T47D (cell line): ENCODE measurements around the gene TUBB2A.
"Not testable (repeated sequence)": the region's sequence is repeated elsewhere in the genome, so short reads cannot be mapped to it uniquely, and the experiment has no call there.

ENCODE experiments used
- DNase-seq, 2 experiments: peaks; one replicate each; pipeline versions ENCODE4 v3.0.0 to v3.0.0-alpha.2; 2011 to 2012; ENCODE audit warnings: low read depth in 1 of 2, low spot score in 1 of 2
- JUND ChIP-seq: IDR thresholded peaks from 2 replicates; pipeline ENCODE4 v1.6.1; 2012; ENCODE audit warnings: low read depth
- in situ Hi-C: cut with HindIII; loops from 2 replicates; pipeline ENCODE4 v1.10.0; 2016; ENCODE audit warnings: low sequenced_read_pairs, low pct_unique_long_range_greater_than_20kb

The TUBB2A gene

DNA sequence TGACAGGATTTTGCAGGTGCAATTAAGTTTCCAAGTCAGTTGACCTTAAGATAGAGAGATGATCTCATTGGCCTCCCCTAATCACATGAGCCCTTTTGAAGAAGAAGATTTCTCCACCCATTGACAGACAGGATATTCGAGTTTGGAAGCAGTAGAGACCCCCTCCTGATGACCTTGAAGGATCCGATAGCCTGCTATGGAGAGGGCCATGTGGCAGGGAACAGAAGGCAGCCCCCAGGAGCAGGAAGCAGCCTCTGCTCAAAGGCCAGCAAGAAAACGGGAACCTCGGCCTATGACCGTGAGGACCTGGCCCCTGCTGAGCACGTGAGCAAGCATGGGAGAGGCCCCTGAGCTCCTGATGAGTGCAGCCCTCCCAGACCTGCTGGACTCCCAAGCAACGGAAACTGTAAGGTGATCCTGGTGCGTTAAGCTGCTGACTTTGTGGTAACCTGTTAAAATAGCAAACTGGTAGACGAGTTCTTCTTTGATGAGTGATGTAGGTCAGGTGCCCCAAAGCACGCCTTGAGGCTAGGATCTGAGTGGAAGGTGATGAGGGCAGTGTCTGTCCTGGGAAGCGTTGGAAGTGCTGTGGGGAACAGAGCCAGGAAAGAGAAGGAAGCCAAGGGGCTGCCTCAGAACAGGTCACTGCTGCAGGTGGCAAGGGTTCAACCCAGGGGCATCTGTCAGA lies 18.5 kb upstream of the TUBB2A start:
- in situ Hi-C loops, result no loop called here
- no peak for DNase-seq
- no peak for TF ChIP-seq JUND

DNA sequence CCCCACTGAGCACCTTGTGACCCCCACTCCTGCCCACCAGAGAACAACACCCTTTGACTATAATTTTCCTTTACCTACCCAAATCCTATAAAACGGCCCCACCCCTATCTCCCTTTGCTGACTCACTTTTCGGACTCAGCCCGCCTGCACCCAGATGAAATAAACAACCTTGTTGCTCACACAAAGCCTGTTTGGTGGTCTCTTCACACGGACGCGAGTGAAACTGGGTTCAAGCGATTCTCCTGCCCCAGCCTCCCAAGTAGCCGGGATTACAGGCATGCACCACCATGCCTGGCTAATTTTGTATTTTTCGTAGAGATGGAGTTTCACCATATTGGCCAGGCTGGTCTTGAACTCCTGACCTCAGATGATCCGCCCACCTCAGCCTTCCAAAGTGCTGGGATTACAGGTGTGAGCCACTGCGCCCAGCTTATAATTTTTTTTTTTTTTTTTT lies 16.3 kb upstream of the TUBB2A start:
- in situ Hi-C loops, DNase-seq: not testable (repeated sequence)

DNA sequence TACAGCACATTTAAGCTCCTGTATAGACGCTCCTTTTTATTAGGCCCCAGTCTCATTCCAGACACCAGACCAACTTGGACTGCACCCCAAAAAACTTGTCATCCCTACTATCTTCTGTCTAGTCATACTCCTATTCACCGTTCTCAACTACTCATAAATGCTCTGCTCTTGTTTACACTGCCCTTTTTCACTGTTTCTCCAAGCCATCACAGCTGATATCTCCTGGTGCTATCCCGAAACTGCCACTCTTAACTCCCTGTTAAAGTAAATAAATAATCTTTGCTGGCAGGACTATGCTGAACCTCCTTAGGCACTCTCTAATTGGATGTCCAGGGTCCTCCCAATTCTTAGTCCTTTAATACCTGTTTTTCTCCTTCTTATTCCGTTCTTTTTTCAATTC lies 15.4 kb upstream of the TUBB2A start:
- DNase-seq, in situ Hi-C loops: not testable (repeated sequence)

DNA sequence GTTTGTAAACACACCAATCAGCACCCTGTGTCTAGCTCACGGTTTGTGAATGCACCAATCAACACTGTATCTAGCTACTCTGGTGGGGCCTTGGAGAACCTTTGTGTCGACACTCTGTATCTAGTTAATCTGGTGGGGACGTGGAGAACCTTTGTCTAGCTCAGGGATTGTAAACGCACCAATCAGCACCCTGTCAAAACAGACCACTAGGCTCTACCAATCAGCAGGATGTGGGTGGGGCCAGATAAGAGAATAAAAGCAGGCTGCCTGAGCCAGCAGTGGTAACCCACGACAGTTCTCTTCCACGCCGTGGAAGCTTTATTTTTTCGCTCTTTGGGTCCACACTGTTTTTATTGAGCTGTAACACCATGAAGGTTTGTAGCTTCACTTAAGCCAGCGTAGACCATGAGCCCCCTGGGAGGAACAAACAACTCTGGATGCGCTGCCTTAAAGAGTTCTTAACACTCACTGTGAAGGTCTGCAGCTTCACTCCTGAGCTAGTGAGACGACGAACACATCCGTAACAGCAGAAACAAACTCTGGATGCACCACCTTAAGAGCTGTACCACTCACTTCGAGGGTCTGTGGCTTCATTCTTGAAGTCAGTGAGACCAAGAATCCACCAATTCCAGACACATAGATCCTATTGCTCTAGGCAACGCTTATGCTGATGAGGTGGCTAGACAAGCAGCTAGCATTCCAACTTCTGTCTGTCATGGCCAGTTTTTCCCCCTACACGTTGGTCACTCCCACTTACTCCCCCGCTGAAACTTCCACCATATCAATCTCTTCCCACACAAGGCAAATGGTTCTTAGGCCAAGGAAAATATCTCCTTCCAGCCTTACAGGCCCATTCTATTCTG lies 14.2 kb upstream of the TUBB2A start:
- DNase-seq, in situ Hi-C loops: not testable (repeated sequence)

DNA sequence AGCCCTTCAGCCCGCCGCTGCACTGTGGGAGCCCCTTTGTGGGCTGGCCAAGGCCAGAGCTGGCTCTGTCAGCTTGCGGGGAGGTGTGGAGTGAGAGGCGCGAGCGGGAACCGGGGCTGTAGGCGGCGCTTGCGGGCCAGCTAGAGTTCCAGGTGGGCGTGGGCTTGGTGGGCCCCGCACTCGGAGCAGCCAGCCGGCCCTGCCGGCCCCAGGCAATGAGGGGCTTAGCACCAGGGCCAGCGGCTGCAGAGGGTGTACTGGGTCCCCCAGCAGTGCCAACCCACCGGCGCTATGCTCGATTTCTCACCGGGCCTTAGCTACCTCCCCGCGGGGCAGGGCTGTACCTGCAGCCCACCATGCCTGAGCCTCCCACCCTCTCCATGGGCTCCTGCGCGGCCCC lies 13.3 kb upstream of the TUBB2A start:
- in situ Hi-C loops, DNase-seq: not testable (repeated sequence)

DNA sequence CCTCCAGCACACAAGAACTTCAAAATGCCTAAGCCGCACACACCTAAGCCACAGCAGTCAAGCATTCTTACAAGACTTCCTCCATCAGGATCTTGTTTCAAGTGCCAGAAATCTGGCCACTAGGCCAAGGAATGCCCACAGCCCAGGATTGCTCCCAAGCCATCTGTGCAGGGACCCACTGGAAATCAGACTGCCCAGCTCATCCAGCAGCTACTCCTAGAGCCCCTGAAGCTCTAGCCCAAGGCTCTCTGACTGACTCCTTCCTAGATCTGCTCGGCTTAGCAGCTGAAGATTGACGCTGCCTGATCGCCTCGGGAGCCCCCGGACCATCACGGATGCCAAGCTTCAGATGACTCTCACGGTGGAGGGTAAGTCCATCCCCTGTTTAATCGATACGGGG lies 10.7 kb upstream of the TUBB2A start:
- in situ Hi-C loops, DNase-seq: not testable (repeated sequence)

DNA sequence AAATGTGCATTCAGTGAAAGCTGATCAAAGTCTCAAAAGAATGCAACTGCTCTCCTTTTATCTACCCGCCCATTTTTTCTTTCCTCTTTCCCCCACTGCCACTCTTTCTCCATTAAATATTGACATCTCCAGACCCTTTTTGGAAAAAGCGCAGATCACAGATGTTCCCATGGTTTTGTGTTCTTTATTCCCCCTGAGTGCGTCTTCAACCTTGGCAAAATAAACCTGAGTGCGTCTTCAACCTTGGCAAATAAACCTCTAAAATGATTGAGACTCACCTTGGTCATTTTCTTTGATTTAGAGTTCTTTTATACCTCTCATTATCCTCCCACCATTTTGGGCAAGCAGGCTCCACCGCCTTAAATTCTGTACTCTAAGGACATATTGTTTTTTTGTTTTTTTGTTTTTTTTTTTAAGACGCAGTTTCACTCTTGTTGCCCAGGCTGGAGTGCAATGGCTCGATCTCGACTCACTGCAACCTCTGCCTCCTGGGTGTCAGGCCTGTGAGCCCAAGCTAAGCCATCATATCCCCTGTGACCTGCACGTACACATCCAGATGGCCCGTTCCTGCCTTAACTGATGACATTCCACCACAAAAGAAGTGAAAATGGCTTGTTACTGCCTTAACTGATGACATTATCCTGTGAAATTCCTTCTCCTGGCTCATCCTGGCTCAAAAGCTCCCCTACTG lies 9.3 kb upstream of the TUBB2A start:
- DNase-seq, in situ Hi-C loops: not testable (repeated sequence)

DNA sequence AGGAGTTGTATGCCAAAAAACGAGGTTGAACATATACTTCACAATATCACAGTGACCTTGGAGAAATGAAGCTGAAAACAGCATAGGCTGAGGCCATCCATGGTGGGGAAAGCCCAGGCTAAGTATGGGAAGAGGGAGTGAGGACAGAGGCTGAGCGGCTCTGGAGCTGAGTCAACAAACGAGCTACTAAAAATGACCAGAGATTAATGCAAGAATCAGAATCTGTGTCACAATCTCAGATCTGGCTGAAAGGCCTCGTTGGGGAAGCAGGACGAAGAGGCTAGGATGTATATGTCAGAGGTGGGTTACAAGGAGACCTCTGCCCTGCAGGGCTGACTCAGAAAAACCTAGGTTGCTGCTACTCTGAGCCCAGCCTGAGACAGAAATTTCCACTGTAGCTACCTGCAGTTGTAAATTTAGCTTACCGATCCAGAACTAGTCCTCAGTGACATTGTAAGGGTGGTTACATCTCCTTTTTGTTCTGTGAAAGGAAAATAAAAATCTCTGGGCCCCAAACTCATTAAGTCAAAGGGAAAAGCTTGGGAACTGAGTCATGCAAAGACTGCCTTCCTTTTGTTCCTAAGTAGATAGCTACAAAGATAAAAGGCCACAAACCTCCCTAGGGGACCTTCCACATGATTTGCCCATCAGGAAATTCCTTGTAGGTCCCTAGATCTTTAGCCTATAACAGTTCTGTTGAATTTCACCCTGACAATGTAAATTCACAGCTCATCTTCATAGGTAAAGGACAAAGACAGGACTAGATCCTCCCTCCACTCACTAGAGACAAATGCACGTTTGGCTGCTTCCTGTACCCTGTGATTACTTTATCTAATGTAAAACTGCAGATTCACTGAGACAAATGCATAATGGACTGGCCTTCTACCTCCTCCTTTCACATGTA lies 8.5 kb upstream of the TUBB2A start:
- no peak for DNase-seq

DNA sequence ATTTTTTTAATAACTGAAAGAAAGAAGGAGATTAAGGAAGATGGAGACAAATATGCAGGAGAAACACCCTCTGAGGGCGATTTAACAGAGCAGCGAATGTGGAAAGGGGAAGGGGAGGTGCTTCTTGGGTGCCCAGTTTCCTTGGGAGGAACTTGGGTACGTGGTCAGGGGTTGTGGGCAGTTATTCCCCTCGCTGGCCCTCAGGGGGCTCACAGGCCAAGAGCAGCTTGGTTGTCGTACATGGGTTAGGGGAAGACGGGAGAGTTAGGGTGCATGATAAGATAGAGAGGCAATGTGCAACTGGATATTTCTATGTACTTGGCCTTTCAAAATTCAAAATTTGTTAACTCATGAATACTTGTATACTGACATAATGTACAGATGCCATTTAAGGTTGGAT lies 7.0 kb upstream of the TUBB2A start:
- in situ Hi-C loops, result no loop called here
- no peak for TF ChIP-seq JUND
- no peak for DNase-seq

More for the DNA sequence above, 8.5 kb upstream of the TUBB2A start:
- in situ Hi-C loops, result no loop called here
- no peak for TF ChIP-seq JUND

DNA sequence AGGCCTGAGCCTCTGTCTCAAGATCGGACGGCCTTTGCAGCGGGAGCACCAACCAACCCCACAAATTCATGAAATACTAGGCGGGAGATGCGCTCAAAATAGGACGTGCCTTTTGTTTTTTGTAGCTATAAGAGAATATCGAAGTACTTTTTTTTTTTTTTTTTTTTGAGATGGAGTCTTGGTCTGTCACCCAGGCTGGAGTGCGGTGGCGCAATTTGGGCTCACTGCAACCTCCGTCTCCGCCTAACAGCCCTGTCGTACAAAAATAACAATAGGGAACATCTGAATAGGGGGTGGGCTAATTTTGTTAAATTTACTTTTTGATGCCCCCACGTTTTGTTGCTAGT lies 5.9 kb upstream of the TUBB2A start:
- TF ChIP-seq JUND, result no peak
- in situ Hi-C loops, result no loop called here
- no peak for DNase-seq

DNA sequence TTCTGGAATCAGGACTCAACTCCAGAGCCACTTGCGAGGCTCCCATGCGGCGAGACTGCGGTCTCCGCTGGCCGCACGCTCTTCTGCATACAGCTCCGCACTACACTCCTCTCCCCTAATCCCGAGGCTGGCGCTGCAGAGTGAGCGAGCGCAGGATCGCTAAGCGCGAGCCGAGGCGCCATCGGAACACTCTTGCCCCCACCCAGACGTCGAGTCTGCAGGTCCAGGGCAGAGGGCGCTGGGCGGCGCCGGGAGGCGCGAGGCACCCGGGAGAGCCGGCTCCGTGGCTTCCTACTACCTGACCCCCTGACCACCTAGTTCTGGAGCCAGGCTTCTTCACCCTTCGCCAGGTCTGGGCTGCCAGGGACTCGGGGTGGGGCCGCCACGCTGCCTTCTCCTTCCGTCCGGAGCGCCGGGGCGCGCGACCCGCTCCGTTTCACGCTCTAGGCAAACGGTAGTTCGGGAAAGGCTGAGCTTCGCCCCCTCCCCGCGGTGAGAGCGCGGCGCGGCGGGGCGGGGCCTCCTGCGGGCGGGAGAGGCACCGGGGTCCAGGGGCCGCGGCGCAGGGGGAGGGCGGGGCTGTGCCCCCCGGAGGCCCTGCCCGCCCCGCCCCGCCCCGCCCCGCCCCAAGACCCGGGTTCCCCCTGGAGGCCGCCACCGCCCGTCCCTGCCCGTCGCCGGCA lies 5.4 kb upstream of the TUBB2A start:
- TF ChIP-seq JUND, result no peak
- peak; percentile 70 to 84 for DNase-seq
- in situ Hi-C loops, result no loop called here

DNA sequence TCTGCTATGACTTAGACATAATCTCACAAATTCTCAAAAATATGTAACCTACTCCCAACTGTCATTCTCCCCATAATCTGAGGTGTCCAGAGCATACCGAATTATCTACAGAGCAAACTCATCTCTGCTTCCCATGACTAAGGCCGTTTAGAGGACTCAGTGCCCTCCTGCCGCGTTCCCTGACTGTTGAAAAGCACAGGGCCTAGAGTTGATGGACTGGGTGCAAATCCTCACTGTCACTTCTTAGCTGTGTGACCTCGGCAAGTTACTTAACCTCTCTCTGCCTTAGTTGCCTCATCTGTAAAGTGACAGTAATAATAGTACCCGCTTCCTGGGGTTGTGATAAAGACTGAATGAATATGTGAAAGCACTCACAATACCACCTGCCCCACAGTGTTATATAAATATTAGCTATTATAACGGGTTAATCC lies 4.7 kb upstream of the TUBB2A start:
- in situ Hi-C loops, result no loop called here
- DNase-seq, result no peak
- TF ChIP-seq JUND, result no peak
